WTC11 (cell line): ENCODE data around the gene KLF11. TPM values are rescaled to one million over a fixed set of nuclear protein-coding genes. Genes with fewer than 3 reads are reported as not detected.

Experiments used
- ATAC-seq: fragments of 200-7000 bp; cut with Tn5 transposase; 2 replicates; pipeline ENCODE4 v1.10.0; 2021; ENCODE audit warnings: mild to moderate bottlenecking, moderate library complexity
- CTCF ChIA-PET: fragments of 300-600 bp; sonication (Branson Sonifier 250); formaldehyde crosslinking; loops from one replicate; lab custom pipeline; 2021; ENCODE audit warnings: antibody characterized with exemption; lab: Charles Lee
- POLR2A ChIA-PET: fragments of 350-600 bp; sonication (Branson Sonifier 250); formaldehyde crosslinking; loops from one replicate; lab custom pipeline; 2021; ENCODE audit warnings: antibody characterized with exemption; lab: Charles Lee
- DNase-seq: peaks from one replicate; pipeline ENCODE4 v3.0.0; 2021; ENCODE audit warnings: low spot score
- H3K27ac Mint-ChIP-seq: 2 replicates; pipeline ENCODE4 v1.8.0; 2021; ENCODE audit warnings: mixed read lengths
- H3K27me3 Mint-ChIP-seq: 2 replicates; pipeline ENCODE4 v1.8.0; 2021; ENCODE audit warnings: low read depth, mild to moderate bottlenecking, moderate library complexity, mixed read lengths
- H3K36me3 Mint-ChIP-seq: 2 replicates; pipeline ENCODE4 v1.8.0; 2021; ENCODE audit warnings: mixed read lengths
- H3K4me1 Mint-ChIP-seq: 2 replicates; pipeline ENCODE4 v1.8.0; 2022; ENCODE audit warnings: mixed read lengths
- H3K4me3 Mint-ChIP-seq: 2 replicates; pipeline ENCODE4 v1.8.0; 2021; ENCODE audit warnings: mild to moderate bottlenecking, moderate library complexity, mixed read lengths
- H3K9me3 Mint-ChIP-seq: 2 replicates; pipeline ENCODE4 v1.8.0; 2021; ENCODE audit warnings: mixed read lengths
- ATF1 ChIP-seq: sonication (generic); formaldehyde crosslinking; IDR thresholded peaks from 2 replicates; pipeline ENCODE4 v1.8.1; 2023; ENCODE audit warnings: mild to moderate bottlenecking, moderate library complexity, missing genetic modification reagents
- GTF2I ChIP-seq: fragments of 250-450 bp; sonication (Bioruptor Pico); conservative IDR thresholded peaks from 2 replicates; pipeline ENCODE4 v1.4.0; 2021; ENCODE audit warnings: mild to moderate bottlenecking
- HMGA2 ChIP-seq: fragments of 250-450 bp; sonication (Bioruptor Pico); IDR thresholded peaks from 2 replicates; pipeline ENCODE4 v1.4.0; 2021; ENCODE audit warnings: mild to moderate bottlenecking, moderate library complexity
- IRF2 ChIP-seq: sonication (generic); formaldehyde crosslinking; IDR thresholded peaks from 2 replicates; pipeline ENCODE4 v1.8.0; 2022; ENCODE audit warnings: low read depth, missing genetic modification reagents, borderline replicate concordance
- JAZF1 ChIP-seq: fragments of 250-450 bp; sonication (Bioruptor Pico); IDR thresholded peaks from 2 replicates; pipeline ENCODE4 v1.9.0; 2021; ENCODE audit warnings: moderate library complexity, mild to moderate bottlenecking, inconsistent platforms
- JUN ChIP-seq: sonication (generic); formaldehyde crosslinking; IDR thresholded peaks from 2 replicates; pipeline ENCODE4 v1.8.0; 2023; ENCODE audit warnings: mild to moderate bottlenecking, missing genetic modification reagents
- MYBL2 ChIP-seq: sonication (generic); formaldehyde crosslinking; IDR thresholded peaks from 2 replicates; pipeline ENCODE4 v1.8.1; 2023; ENCODE audit warnings: mild to moderate bottlenecking, moderate library complexity, missing genetic modification reagents
- NFATC4 ChIP-seq: fragments of 250-450 bp; sonication (Bioruptor Pico); IDR thresholded peaks from 2 replicates; pipeline ENCODE4 v1.9.0; 2021; ENCODE audit warnings: mild to moderate bottlenecking
- NFE2L1 ChIP-seq: sonication (generic); formaldehyde crosslinking; IDR thresholded peaks from 2 replicates; pipeline ENCODE4 v1.8.1; 2023; ENCODE audit warnings: missing genetic modification reagents
- NR2C2 ChIP-seq: sonication (generic); formaldehyde crosslinking; IDR thresholded peaks from 2 replicates; pipeline ENCODE4 v1.8.0; 2022; ENCODE audit warnings: mild to moderate bottlenecking, missing genetic modification reagents
- PRRX2 ChIP-seq: fragments of 250-450 bp; sonication (Bioruptor Pico); IDR thresholded peaks from 2 replicates; pipeline ENCODE4 v1.8.0; 2021; ENCODE audit warnings: mild to moderate bottlenecking
- RELA ChIP-seq: sonication (generic); formaldehyde crosslinking; IDR thresholded peaks from 2 replicates; pipeline ENCODE4 v1.8.1; 2022; ENCODE audit warnings: missing genetic modification reagents, mild to moderate bottlenecking, borderline replicate concordance
- SMAD4 ChIP-seq: sonication (generic); formaldehyde crosslinking; IDR thresholded peaks from 2 replicates; pipeline ENCODE4 v1.8.0; 2022; ENCODE audit warnings: mild to moderate bottlenecking, missing genetic modification reagents
- TEAD4 ChIP-seq: sonication (generic); formaldehyde crosslinking; IDR thresholded peaks from 2 replicates; pipeline ENCODE4 v1.8.0; 2022; ENCODE audit warnings: mild to moderate bottlenecking, missing genetic modification reagents
- ZBTB21 ChIP-seq: sonication (generic); formaldehyde crosslinking; IDR thresholded peaks from 2 replicates; pipeline ENCODE4 v1.8.1; 2023; ENCODE audit warnings: mild to moderate bottlenecking, missing genetic modification reagents, borderline replicate concordance
- ZNF138 ChIP-seq: sonication (generic); formaldehyde crosslinking; conservative IDR thresholded peaks from 2 replicates; pipeline ENCODE4 v1.8.1; 2022; ENCODE audit warnings: mild to moderate bottlenecking, moderate library complexity, missing genetic modification reagents
- ZNF263 ChIP-seq: sonication (generic); formaldehyde crosslinking; IDR thresholded peaks from 2 replicates; pipeline ENCODE4 v1.8.1; 2022; ENCODE audit warnings: low read depth, mild to moderate bottlenecking, moderate library complexity, missing genetic modification reagents
- ZNF416 ChIP-seq: fragments of 250-450 bp; sonication (Bioruptor Pico); IDR thresholded peaks from 2 replicates; pipeline ENCODE4 v1.9.0; 2021; ENCODE audit warnings: mild to moderate bottlenecking, inconsistent platforms
- total RNA-seq: library from RNA; stranded (reverse); gene quantifications from 3 replicates; pipeline ENCODE4 v1.2.3, GENCODE V29; 2021
- TF ChIP-seq, protein P1 (sequence below): sonication (generic); formaldehyde crosslinking; conservative IDR thresholded peaks from 2 replicates; pipeline ENCODE4 v1.8.1; 2023; ENCODE audit warnings: mild to moderate bottlenecking, low read depth, missing genetic modification reagents, moderate library complexity
- TF ChIP-seq, protein P2 (sequence below): sonication (generic); formaldehyde crosslinking; IDR thresholded peaks from 2 replicates; pipeline ENCODE4 v1.8.1; 2022; ENCODE audit warnings: low read depth, missing genetic modification reagents, borderline replicate concordance
- TF ChIP-seq, protein P3 (sequence below): sonication (generic); formaldehyde crosslinking; IDR thresholded peaks from 2 replicates; pipeline ENCODE4 v1.8.0; 2023; ENCODE audit warnings: mild to moderate bottlenecking, missing genetic modification reagents
- TF ChIP-seq, protein P4 (sequence below): sonication (generic); formaldehyde crosslinking; IDR thresholded peaks from 2 replicates; pipeline ENCODE4 v1.8.0; 2022; ENCODE audit warnings: mild to moderate bottlenecking, missing genetic modification reagents
- TF ChIP-seq, protein P5 (sequence below): fragments of 250-450 bp; sonication (Bioruptor Pico); IDR thresholded peaks from 2 replicates; pipeline ENCODE4 v2.1.2; 2022; ENCODE audit warnings: mild to moderate bottlenecking, moderate library complexity

Gene KLF11
- total RNA-seq, 1 experiment from 2014 or later = 8.8 TPM

DNA sequence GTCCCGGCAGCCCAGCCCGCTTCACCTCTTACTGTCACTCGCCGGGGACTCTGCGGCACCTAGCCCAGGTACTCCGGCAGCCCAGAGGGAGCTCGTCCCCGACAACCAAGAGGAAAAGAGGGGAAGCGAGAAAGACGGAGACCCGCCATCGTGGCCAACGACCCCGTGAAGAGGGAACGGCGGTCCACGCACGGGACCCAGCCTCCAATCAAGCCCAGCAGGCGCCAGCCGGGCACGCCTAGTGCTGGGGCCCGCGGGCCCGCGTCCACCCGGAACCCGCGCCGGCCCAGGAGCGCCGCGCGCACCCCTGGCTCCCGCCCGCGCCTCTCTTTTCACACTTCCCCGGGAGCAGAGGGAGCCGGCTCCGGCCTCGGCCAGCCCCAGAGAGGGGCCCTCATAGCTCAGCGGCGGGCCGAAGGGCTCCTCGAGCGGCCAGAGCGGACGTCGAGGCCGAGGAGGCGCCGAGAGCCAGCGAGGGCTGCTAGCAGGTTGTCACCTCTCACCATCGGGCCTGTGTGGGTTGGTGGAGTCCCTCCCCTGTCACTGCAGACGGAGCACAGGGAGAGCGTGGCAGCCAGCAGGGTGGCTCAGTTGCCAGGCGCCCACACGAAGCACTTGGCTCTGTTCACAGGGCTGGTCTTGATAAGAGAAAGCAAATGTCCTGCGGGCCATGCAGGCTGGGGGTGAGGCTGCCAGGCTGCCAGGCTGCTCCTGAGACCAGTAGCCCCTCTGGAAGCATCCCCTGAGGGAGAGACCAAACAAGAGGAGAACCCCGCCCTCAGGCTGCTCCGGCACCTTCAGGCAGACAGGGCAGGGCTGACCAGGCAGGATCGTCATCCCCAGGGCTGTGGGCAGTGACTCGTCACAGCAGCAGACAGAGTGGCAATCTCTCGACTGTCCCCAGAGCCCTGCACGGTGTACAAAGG is 36.9 kb upstream of the KLF11 start (continued):
- TF ChIP-seq MYBL2 (CRISPR knock-in tag) = no peak
- no peak for TF ChIP-seq RELA (CRISPR knock-in tag)
- TF ChIP-seq, protein P1, sequence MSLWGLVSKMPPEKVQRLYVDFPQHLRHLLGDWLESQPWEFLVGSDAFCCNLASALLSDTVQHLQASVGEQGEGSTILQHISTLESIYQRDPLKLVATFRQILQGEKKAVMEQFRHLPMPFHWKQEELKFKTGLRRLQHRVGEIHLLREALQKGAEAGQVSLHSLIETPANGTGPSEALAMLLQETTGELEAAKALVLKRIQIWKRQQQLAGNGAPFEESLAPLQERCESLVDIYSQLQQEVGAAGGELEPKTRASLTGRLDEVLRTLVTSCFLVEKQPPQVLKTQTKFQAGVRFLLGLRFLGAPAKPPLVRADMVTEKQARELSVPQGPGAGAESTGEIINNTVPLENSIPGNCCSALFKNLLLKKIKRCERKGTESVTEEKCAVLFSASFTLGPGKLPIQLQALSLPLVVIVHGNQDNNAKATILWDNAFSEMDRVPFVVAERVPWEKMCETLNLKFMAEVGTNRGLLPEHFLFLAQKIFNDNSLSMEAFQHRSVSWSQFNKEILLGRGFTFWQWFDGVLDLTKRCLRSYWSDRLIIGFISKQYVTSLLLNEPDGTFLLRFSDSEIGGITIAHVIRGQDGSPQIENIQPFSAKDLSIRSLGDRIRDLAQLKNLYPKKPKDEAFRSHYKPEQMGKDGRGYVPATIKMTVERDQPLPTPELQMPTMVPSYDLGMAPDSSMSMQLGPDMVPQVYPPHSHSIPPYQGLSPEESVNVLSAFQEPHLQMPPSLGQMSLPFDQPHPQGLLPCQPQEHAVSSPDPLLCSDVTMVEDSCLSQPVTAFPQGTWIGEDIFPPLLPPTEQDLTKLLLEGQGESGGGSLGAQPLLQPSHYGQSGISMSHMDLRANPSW (CRISPR knock-in tag) = no peak
- TF ChIP-seq JUN (CRISPR knock-in tag) = no peak
- no peak for TF ChIP-seq ZNF263 (CRISPR knock-in tag)

DNA sequence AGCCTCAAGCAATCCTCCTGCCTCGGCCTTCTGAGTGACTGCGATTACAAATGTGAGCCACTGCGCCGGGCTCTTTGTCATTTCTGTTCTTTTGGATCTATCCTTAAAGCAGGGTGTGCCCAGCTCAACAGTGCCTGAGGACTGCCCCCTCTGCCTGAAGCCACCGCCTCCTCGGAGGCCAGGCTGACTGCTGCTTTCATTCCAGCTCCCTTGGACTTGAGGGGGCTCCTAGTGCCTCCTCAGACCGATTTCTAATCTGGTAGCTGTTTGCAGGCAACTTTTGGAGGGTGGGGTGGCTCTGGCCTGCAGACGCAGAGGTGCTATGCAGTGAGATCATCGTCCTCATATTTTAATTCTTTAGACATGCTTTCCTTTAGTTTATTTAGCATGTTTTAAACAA is 35.9 kb upstream of the KLF11 start:
- ChIA-PET POLR2A (no interaction called here), CTCF (interaction anchor here (0.9 to 2.3 kb wide), 3 partner anchors 23 to 401 kb away, joined by 3 to 10 read pairs (median 4); no protein-coding TSS in a partner anchor)
- no peaks in the 10 kb centered on the region; the same call in 1 of the 2 replicates for H3K27me3 Mint-ChIP-seq
- H3K4me3 Mint-ChIP-seq = no peak overlapping the region
- 0 out of 2 replicates have a peak, but pooled peaks cover 9% of the 10 kb centered on the region for H3K9me3 Mint-ChIP-seq
- DNase-seq = no peak
- H3K27ac Mint-ChIP-seq = peak overlapping the region; percentile 27; the same call in 1 of the 2 replicates
- no peak for ATAC-seq
- no peaks in the 10 kb centered on the region for H3K4me1 Mint-ChIP-seq
- H3K36me3 Mint-ChIP-seq = no peaks in the 10 kb centered on the region
- no peak for TF ChIP-seq JAZF1
- no peak for TF ChIP-seq ATF1 (CRISPR knock-in tag)
- TF ChIP-seq NFATC4 (CRISPR knock-in tag) = no peak
- no peak for TF ChIP-seq TEAD4 (CRISPR knock-in tag)
- TF ChIP-seq JUN (CRISPR knock-in tag) = no peak
- no peak for TF ChIP-seq HMGA2 (CRISPR knock-in tag)
- TF ChIP-seq ZNF138 = no peak
- TF ChIP-seq ZBTB21 = no peak
- TF ChIP-seq, protein P2, sequence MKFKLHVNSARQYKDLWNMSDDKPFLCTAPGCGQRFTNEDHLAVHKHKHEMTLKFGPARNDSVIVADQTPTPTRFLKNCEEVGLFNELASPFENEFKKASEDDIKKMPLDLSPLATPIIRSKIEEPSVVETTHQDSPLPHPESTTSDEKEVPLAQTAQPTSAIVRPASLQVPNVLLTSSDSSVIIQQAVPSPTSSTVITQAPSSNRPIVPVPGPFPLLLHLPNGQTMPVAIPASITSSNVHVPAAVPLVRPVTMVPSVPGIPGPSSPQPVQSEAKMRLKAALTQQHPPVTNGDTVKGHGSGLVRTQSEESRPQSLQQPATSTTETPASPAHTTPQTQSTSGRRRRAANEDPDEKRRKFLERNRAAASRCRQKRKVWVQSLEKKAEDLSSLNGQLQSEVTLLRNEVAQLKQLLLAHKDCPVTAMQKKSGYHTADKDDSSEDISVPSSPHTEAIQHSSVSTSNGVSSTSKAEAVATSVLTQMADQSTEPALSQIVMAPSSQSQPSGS (CRISPR knock-in tag) = no peak
- TF ChIP-seq IRF2 = no peak
- TF ChIP-seq, all 79 proteins: peak for 0

DNA sequence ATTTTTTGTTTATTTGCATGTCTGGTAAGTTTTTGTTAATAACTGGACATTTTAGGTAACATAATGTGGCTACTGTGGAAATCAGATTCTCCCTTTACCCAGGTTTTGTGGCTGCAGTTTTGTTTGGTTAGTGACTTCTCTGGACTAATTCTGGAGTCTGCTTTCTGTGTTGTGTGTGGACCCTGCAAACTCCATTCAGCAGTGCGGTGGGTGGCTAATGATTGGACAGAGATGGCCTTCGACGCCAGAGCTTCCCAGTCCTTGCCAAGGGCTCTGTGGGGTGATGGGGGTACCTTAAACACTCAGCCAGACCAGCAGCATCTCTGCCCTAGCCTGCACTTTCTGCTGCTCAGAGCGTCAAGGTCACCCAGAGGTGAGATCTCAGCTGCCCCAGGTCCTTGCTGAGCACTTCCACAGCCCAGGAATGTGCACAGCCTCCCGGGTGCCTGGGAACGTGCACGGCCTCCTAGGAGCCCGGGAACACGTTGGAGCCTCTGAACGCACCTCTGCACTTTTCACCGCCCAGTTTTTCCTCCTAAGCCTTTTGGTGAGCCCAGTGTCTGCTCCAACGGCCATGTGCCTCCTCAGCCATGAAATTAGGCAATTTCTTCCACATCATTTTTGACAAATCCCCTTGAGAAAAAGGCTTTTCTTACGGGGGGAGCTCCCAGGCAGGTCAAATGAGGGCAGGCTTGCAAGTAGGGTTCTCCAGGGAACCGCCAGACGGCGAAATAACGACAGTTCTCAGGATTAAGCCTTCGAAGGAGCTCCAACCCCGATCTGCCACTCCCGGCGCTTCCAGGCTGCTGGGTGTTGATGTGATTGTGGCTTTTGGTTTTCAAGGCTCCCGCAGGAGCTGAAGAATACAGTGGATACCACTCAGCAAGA is 35.2 kb upstream of the KLF11 start:
- Mint-ChIP-seq H3K27me3 (no peaks in the 10 kb centered on the region; the same call in 1 of the 2 replicates), H3K27ac (no peak overlapping the region), H3K9me3 (0 out of 2 replicates have a peak, but pooled peaks cover 9% of the 10 kb centered on the region), H3K4me3 (no peak overlapping the region), H3K4me1 (no peaks in the 10 kb centered on the region), H3K36me3 (no peaks in the 10 kb centered on the region)
- ATAC-seq (no peak), DNase-seq (no peak)
- ChIA-PET CTCF (interaction anchor here (1.0 to 2.3 kb wide), 4 partner anchors 21 to 195 kb away, joined by 3 to 10 read pairs (median 4); no protein-coding TSS in a partner anchor), POLR2A (no interaction called here)
- no peak for TF ChIP-seq ZBTB21
- no peak for TF ChIP-seq NFE2L1
- TF ChIP-seq NR2C2 (CRISPR knock-in tag) = no peak
- TF ChIP-seq, protein P3, sequence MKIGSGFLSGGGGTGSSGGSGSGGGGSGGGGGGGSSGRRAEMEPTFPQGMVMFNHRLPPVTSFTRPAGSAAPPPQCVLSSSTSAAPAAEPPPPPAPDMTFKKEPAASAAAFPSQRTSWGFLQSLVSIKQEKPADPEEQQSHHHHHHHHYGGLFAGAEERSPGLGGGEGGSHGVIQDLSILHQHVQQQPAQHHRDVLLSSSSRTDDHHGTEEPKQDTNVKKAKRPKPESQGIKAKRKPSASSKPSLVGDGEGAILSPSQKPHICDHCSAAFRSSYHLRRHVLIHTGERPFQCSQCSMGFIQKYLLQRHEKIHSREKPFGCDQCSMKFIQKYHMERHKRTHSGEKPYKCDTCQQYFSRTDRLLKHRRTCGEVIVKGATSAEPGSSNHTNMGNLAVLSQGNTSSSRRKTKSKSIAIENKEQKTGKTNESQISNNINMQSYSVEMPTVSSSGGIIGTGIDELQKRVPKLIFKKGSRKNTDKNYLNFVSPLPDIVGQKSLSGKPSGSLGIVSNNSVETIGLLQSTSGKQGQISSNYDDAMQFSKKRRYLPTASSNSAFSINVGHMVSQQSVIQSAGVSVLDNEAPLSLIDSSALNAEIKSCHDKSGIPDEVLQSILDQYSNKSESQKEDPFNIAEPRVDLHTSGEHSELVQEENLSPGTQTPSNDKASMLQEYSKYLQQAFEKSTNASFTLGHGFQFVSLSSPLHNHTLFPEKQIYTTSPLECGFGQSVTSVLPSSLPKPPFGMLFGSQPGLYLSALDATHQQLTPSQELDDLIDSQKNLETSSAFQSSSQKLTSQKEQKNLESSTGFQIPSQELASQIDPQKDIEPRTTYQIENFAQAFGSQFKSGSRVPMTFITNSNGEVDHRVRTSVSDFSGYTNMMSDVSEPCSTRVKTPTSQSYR (CRISPR knock-in tag) = no peak
- TF ChIP-seq, protein P4, sequence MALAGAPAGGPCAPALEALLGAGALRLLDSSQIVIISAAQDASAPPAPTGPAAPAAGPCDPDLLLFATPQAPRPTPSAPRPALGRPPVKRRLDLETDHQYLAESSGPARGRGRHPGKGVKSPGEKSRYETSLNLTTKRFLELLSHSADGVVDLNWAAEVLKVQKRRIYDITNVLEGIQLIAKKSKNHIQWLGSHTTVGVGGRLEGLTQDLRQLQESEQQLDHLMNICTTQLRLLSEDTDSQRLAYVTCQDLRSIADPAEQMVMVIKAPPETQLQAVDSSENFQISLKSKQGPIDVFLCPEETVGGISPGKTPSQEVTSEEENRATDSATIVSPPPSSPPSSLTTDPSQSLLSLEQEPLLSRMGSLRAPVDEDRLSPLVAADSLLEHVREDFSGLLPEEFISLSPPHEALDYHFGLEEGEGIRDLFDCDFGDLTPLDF (CRISPR knock-in tag) = no peak
- TF ChIP-seq, protein P5, sequence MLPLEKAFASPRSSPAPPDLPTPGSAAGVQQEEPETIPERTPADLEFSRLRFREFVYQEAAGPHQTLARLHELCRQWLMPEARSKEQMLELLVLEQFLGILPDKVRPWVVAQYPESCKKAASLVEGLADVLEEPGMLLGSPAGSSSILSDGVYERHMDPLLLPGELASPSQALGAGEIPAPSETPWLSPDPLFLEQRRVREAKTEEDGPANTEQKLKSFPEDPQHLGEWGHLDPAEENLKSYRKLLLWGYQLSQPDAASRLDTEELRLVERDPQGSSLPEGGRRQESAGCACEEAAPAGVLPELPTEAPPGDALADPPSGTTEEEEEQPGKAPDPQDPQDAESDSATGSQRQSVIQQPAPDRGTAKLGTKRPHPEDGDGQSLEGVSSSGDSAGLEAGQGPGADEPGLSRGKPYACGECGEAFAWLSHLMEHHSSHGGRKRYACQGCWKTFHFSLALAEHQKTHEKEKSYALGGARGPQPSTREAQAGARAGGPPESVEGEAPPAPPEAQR (CRISPR knock-in tag) = no peak
- no peak for TF ChIP-seq GTF2I (CRISPR knock-in tag)
- no peak for TF ChIP-seq SMAD4 (CRISPR knock-in tag)
- TF ChIP-seq ZNF416 (CRISPR knock-in tag) = no peak
- no peak for TF ChIP-seq PRRX2 (CRISPR knock-in tag)
